Measurements from ENCODE around the gene LCMT2.

The LCMT2 gene, protein sequence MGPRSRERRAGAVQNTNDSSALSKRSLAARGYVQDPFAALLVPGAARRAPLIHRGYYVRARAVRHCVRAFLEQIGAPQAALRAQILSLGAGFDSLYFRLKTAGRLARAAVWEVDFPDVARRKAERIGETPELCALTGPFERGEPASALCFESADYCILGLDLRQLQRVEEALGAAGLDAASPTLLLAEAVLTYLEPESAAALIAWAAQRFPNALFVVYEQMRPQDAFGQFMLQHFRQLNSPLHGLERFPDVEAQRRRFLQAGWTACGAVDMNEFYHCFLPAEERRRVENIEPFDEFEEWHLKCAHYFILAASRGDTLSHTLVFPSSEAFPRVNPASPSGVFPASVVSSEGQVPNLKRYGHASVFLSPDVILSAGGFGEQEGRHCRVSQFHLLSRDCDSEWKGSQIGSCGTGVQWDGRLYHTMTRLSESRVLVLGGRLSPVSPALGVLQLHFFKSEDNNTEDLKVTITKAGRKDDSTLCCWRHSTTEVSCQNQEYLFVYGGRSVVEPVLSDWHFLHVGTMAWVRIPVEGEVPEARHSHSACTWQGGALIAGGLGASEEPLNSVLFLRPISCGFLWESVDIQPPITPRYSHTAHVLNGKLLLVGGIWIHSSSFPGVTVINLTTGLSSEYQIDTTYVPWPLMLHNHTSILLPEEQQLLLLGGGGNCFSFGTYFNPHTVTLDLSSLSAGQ

DNA sequence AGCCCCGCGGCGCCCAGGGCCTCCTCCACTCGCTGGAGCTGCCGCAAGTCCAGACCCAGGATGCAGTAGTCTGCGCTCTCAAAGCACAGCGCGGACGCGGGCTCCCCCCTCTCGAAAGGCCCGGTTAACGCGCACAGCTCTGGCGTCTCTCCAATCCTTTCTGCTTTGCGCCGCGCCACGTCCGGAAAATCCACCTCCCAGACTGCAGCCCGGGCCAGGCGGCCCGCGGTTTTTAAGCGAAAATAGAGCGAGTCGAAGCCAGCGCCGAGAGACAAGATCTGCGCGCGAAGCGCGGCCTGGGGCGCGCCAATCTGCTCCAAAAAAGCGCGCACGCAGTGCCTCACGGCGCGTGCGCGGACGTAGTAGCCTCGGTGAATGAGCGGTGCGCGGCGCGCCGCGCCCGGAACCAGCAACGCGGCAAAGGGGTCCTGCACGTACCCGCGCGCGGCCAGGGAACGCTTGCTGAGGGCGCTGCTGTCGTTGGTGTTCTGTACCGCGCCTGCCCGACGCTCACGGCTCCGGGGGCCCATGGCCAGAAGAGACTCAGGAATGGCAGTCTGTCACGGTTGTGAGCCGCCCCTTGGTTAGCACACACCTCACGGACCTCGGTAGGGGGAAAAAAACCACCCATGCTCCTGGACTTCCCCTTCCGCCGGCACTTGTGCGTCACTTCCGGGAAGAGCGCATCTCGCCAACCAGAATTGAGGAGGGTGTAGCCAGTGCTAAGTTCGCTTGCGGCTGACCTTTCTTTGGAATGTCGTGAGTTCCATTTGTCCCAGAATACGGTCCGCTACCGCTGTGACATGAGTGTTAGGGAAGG is at the start of gene LCMT2:
Gene LCMT2 (minus strand): TSS at position 614 of the 820 bp plus-strand sequence. CDS start 84 bp downstream, at position 530.
- peak; percentile 69 to 85 for DNase-seq (ENCODE audit: low read depth in 2 of 2)

DNA sequence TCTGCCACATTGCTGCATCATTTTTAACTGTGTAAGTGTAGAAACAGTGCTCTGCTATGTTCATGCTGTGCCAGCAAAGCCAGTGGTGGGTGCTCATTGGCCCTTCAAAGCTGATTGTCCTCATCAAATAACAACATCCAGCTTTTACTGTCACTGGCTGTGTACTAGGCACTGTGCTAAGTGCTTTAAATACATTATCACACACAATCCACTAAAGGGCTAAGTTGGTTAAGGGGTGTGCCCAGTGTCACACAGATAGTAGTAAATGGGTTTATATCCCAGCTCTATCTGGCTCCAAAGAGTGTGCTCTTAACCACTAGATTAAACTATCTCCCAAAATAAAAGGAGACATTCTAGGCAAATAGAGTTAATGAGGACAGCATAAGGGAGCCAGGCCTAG is 48.2 kb upstream of the LCMT2 start:
- no peak for DNase-seq (ENCODE audit: low read depth in 2 of 2)

DNA sequence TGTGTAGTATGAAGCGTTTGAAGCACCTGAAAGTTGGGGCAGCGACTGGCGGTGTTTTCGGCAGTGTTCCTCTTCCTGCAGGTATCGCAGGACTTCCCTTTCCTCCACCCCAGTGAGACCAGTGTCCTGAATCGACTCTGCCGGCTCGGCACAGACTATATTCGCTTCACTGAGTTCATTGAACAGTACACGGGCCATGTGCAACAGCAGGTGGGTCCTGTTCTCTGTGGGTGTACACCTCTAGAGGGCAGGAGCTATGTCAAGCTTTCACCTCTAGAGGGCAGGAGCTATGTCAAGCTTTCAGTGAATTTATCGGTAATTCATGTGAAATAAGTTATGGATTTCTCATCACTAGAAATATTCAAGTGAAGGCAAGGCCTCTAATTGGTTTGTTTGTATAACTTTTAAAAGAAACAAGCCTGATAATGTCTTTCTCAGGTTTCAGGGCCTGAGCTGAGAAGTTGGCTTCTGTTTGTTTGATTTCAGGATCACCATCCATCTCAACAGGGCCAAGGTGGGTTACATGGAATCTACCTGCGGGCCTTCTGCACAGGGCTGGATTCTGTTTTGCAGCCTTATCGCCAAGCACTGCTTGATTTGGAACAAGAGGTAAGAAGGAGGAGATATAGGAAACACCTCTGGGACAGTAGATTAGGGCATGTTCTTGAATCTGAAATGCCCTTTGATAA is 45.8 kb upstream of the LCMT2 start:
- DNase-seq (ENCODE audit: low read depth in 2 of 2): peak in 1 of 2 donors; percentile 11

DNA sequence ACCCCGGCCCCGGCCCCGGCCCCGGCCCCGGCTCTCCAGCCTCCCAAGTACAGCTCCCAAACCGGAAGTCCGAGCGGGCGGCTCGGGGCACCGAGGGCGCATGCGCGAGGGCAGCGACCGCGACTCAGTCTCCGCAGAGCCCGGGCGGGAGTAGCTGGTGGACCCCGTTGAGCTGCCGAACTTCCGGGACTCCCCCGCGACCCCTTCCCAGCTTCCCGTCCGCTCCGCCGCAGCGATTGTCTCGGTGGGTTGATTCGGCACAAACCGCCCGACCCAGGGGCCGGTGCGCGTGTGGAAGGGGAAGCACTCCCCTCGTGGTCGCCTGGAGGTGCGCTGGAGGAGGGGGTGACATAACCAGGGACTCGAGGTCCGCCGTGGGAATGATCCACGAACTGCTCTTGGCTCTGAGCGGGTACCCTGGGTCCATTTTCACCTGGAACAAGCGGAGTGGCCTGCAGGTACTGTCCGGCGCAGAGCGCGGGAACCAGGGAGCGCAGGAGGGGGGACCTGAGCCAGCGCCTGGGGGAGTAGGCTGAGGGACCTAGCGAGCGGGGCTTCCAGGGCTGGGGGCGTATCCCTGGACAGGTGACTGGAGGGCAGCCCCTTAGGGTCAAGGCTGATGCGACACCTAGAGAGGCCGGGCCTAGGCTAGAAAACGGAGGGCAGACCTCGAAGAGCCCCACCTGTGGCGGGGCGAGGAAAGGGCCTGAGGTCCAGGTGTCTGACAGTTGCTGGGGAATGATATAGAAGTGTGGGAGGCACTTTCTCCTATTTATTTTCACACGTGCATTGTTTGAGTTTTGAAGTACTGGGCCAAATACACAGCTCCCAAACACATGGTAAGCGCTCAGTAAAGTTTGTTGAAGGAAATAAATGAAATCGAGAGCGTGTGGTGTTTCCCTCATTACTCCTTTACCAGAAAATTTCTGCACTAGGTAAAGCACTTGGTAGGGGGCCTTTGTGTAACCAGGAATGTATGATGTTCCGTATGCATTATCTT is 40.9 kb upstream of the LCMT2 start, which contains the start of the genes TUBGCP4 and ZSCAN29:
Gene TUBGCP4 (plus strand): TSS at position 127 of the 1,000 bp plus-strand sequence. CDS start 254 bp downstream, at position 381.
Gene ZSCAN29 (minus strand): TSS at position 69 of the 1,000 bp plus-strand sequence. CDS start 1,130 bp downstream, outside the sequence.
- peak; percentile 76 to 78 for DNase-seq (ENCODE audit: low read depth in 2 of 2)

DNA sequence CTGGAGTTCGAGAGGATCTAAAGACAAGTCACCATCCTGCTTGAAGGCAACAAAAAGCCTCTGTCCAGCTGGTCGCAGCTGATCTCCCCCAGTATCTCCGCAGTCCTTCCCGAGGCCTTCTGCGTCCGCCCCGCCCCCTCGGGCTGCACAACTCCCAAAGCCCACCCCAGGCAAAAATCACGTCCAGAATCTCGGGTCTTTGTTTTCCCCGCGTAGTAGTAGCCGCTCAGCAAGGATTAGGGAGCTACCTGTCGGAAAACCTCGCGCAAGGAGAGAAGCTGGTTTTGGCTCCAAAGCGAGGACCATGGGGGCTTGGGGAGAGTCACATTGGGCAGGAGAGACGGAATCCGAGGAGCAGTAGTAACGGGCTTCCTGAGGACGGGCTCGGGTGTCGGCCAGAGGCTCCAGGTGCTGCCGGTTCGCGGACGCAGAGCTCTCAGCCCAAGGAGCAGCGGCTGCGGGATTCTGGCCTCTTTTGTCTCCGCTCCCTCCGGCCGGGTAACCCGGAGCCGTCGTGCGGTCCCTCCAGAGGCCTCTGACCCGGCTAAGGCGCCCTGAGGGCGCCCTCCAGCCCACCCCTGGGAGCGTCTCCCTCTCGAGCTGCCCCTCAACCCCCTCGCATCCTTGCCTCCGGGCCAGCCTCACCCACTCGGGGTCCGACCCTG is 40.1 kb upstream of the LCMT2 start:
- no peak for DNase-seq (ENCODE audit: low read depth in 2 of 2)

DNA sequence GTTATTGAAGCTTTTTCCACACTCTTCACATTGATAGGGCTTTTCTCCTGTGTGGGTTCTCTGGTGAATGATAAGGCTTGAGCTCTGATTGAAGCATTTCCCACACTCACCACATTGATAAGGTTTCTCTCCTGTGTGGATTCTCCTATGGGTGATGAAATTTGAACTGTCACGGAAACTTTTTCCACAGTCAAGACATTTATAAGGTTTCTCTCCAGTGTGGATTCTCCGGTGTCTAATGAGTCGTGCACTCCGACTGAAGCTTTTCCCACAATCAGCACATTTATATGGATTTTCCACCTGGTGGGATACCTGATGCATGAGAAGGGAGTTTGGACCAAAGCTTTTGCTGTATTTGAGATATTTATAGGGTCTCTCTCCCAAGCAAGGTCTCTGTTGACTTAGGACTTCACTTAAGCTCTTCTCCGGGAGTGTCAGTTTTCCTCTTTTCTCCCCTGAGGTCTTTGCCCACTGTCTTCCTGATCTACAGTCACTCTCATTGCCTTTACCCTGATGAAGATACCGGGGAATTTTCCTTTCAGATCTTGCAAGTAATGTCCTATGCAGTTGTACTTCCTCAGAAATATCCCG is 31.0 kb upstream of the LCMT2 start:
- no peak for DNase-seq (ENCODE audit: low read depth in 2 of 2)

DNA sequence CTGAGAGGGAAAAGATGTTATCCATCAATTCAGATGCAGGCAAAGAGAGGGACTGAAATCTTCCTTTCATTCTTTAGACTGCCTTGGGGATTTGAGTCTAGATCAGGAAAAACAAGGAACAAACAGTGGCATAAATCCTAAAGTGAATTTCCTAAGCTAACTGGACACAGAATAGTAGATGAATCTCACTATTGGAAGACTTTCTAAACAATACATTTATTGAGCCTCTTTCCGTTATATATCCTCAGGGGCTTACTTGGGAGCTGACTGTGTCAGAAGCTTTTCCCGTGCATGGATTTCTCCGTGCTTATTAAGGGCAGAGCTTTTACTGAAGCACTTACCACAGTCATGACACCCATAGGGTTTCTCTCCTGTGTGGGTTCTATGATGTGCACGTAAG is 30.4 kb upstream of the LCMT2 start:
- no peak for DNase-seq (ENCODE audit: low read depth in 2 of 2)

DNA sequence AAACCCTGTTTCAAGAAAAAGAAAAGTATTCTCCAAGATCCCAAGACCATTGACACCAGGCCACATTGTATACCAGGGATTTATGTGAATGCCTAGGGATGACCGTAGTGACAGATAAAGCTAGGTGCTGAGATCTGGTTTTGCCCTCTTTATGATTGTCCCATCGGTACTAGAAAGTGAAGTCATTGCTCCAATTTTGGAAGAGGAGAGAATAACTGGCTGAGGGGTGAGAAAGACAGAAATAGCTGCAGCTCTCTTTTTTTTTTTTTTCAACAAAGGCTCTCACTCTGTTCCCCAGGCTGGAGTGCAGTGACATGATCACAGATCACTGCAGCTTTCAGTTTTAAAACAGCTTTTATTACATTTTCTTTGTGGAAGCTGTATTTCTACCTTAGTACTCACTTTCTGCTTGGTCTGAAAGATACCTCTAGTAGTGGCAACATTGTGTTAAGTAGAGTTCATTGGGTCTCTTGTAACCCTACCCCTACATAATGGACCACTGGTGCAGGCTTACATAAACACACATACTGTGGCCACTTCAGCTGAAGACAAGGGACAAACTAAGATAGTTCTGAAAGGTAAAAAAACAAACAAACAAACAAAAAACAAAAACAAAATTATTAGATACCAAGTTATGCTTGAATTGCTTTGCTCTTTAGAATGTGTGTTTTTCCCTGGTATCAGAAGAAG is 22.5 kb upstream of the LCMT2 start:
- no peak for DNase-seq (ENCODE audit: low read depth in 2 of 2)

DNA sequence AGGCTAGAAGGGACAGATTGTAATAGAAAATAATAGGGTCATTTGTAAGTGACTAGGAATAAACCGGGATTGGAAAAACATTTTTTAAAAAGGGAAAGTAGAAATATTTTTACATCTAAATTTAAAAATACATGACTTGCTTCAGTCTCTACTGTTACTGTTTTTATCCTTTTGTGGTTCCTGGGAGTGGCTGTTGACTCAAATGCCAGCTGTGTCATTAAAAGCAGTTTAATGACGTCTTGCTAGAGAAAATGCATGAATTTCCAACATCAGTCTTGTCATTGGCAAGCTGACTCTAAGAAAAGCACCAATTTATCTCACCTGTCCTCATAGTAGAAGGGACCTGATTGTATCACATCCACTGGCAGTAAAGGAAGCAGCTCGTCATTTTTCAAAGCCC is 16.7 kb upstream of the LCMT2 start:
- DNase-seq (ENCODE audit: low read depth in 2 of 2): no peak

DNA sequence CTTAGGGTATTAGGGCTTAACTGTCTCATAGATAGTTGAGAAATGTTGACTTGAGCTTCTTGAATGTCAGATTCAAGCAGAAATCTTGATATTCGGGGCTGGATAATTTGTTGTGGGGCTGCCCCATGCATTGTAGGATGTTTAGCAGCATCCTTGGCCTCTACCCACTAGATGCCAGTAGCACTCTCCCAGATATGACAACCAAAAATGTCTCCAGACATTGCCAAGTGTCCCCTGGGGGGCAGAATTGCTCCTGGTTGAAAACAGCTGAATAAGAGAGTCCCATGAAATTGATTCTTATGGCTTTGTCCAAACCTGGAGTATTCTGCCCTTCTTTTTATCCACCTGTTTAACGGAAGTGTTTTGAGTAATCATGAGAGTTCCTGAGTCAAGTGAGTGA is 15.9 kb upstream of the LCMT2 start:
- DNase-seq (ENCODE audit: low read depth in 2 of 2): no peak

DNA sequence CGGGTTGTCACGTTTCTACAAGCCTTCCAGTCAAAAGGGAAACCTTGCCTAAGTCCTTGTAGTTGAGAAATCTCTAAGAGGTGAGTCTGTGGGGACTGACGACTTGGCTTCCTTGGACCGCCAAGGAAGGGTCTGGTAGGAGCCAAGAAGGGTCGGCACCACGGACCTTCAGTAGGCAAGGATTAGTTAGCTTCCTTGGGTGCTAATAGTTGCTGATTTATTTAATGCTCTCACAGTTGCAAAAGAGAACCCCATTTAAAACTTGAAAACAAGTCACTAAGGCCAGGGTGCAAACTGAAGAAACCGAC is 361 bp upstream of the LCMT2 start:
- no peak for DNase-seq (ENCODE audit: low read depth in 2 of 2)

DNA sequence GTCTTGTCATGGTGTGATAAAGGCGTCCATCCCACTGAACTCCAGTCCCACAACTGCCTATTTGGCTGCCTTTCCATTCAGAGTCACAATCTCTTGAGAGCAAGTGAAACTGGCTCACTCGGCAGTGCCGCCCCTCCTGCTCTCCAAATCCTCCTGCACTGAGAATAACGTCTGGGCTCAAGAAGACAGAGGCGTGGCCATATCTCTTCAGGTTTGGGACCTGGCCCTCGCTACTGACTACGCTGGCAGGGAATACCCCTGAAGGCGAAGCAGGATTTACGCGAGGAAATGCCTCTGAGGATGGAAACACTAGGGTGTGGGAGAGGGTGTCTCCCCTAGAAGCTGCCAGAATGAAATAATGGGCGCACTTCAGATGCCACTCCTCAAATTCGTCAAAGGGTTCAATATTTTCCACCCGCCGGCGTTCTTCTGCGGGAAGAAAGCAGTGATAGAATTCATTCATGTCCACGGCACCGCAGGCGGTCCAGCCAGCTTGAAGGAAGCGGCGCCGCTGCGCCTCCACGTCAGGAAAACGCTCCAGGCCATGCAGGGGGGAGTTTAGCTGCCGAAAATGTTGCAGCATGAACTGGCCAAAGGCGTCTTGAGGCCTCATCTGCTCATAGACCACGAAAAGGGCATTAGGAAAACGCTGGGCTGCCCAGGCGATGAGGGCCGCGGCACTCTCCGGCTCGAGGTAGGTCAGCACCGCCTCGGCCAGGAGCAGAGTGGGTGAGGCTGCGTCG is 985 bp downstream of the LCMT2 start:
- no peak for DNase-seq (ENCODE audit: low read depth in 2 of 2)

DNA sequence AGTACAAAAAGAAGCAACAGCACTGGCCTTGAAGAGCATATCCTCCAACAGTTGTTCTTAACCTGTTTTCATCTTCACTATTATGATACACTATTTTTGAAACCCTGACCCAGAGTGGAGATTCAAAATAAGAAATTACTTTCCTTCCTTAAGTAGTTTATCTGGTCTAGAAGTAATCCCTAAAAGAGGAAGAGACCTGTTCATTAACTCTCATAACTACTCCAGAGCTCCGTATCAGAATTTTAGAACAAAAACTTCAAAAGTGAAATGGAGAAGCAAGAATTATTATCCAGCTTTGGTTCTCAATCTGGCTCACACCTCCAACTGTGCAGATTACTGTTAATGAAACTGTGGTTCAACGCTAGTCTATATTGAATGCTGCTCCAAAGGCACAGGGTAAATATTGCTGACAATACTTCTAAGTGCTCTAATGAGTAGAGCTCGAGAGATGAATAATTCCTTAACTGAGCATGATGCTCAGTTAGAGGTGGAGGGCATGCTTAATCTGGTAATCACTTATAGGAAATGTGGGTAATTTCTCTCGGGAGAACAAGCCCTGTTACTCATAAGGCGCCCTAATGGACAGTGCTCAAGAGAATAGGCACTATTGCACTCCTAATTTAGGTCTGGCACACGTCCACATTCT is 5.2 kb downstream of the LCMT2 start:
- DNase-seq (ENCODE audit: low read depth in 2 of 2): no peak

DNA sequence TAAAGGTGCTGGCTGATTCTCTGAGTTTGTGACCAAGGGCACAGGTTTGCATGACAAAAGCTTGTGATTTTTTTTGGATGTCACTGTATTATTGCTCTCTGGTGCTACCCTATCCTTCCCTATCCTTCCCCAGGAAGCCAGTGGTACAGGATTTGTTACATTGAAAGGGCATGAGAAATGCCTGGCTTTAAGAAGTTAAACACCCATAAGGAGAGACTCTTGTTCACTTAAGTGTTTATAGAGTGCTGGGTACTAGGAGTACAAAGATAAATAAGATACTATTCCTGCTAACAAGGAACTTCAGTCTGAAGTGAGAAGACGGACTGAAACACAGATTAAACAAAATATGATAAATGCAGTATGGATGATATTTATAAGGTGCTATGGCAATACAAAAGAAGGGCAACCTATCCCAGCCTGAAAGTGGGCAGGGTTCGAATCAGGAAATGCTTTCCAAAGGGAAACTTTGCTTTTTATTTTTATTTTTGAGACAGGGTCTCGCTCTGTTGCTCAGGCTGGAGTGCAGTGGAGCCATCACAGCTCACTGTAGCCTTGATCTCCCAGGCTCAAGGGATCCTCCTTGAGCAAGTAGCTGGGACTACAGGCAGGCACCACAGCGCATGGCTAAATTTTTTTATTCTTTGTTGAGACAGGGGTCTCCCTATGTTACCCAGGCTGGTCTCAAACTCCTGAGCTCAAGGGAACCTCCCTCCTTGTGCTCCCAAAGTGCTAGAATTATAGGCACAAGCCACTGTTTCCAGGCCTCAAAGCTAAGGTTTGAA is 11.2 kb downstream of the LCMT2 start:
- no peak for DNase-seq (ENCODE audit: low read depth in 2 of 2)

DNA sequence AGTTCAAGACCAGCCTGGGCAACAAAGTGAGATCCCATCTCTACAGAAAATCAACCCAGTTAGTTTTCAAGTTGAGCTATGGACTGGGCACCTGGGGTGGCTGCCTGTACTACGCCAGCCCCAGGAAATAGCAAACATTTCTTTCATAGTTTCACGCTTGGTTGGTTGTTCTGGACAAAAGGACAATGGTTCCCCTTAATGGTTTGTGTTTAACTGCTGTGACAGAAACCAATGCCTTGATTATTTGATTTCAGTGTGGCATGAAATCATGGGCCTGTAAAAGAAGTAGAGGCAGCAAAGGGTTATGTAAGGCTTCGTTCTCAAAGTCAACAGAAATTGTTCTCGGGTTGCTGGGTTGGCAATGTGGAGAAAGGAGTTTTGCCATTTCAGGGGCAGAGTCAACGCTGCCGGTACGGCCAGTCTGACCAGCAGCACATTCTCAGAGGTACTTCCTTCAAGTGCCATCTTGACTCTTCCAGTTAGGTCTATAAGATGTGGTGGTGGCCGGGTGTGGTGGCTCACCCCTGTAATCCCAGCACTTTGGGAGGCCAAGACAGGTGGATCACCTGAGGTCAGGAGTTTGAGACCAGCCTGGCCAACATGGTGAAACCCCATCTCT is 12.7 kb downstream of the LCMT2 start:
- no peak for DNase-seq (ENCODE audit: low read depth in 2 of 2)

DNA sequence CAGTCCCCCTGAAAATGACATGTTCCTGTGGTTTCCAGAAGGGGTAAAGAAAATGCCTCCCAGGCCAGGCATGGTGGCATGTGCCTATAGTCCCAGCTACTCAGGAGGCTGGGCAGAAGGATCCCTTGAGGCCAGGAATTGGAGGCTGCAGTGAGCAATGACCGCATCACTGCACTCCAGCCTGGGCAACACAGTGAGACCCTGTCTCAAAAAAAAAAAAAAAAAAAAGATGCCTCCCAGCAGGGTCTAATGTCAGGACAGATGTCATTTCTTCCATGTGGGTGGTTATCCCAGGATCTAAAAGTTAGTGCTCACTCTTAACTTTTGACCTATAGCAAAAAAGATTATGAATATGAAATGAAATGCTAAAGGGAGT is 13.4 kb downstream of the LCMT2 start:
- DNase-seq (ENCODE audit: low read depth in 2 of 2): no peak
